Stimulated activated CD4-positive, alpha-beta T cell treated with anti-CD3 and anti-CD28 coated beads, Interleukin-15, amount 100 ng/mL, for 24 hours (primary cell): ENCODE data around the gene VOPP1.
"Not testable (repeated sequence)": the region's sequence is repeated elsewhere in the genome, so short reads cannot be mapped to it uniquely, and the experiment has no call there.

ENCODE experiments used
- DNase-seq: peaks from one replicate; pipeline ENCODE4 v3.0.0-alpha.2; 2020

The VOPP1 gene

GRCh38 chr7:55484834-55485233 lies 87.5 kb downstream of the VOPP1 start:
- no peak for DNase-seq

DNA sequence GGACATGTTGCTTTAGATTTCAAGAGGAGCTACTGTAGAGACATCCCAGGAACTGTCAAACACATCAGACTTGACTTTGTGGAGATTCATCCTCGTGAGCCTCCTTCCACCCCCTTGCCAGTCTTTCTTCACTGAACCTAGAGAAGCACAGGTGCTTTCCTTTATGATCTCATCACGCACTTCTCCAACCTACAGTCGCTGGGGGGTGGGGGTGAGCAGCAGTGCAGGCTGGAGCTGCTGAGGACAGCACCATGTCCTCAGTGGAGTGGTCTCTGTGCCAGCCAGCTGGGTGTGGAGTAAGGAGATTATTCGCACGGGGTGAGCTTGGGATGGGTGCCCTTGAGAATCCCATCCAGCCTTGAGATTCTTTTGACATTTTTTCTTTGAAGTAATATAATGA lies 88.1 kb downstream of the VOPP1 start:
- DNase-seq: peak; percentile 38

DNA sequence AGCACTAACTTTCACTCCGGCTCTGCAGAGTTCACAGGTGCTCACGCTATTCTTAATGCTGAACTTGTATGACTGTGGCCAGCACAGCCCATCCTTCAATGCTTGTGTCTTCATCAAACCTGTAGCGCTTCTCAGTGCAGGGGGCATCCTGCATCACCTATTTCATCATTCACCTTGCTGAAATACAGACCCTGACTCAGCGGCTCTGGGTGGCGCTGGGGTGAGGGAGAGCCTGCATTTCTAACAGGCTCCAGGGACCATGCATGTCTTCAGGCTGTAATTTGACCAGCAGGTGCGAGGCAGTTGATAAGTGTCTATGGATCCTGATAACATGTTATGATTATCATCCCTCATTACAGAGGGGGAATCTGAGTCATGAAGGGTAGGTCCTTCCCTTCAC lies 89.3 kb downstream of the VOPP1 start:
- no peak for DNase-seq

DNA sequence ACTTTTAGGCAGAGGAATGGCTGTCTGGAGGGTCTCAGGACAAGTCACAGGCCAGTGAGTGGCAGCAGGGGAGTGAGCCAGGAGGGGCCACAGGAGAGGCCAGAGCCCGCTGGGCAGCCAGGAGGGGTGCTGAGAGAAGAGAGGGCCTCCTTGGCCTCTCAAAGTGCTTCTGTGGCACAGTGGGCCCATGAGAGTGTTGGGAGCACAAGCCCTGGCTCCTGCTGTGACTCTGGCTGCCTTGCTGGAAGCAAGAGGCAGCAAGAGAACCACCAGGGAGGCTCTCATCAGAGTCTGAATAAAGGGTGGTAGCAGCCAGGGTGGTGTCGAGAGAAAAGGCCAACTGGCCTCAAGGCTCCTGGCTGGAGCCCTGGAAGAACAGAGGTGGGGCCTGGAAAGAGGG lies 91.1 kb downstream of the VOPP1 start:
- no peak for DNase-seq

GRCh38 chr7:55478700-55479099 lies 93.6 kb downstream of the VOPP1 start:
- DNase-seq: no peak

DNA sequence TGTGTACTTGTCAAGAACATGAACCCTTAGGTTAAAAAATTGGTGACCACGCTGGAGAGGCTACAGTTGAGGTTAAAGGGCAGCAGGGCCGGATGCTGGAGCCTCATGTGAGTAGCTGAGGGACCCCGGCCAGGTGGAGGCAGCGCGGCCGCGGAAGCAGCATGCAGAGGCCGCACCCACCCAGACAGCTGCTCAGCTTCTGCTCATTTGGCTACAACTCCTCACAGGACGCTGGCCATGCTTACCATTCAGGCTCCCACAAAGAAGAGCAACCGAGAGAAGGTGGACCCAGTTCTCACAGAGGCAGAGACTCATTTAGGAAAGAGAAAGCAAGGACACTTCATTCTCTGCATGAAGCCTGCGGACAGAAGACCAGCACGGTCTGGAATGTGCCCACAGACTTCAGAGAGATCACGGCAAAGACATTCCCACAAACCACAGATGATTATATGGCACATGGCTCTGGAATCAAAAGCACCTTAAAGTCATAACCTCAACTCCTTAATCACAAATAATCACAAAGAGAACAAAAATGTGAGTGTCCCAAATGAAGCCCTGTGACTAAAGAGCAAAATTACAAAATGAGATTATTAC lies 94.4 kb downstream of the VOPP1 start:
- DNase-seq: no peak

GRCh38 chr7:55476852-55477780 lies 95.2 kb downstream of the VOPP1 start:
- DNase-seq: no peak

DNA sequence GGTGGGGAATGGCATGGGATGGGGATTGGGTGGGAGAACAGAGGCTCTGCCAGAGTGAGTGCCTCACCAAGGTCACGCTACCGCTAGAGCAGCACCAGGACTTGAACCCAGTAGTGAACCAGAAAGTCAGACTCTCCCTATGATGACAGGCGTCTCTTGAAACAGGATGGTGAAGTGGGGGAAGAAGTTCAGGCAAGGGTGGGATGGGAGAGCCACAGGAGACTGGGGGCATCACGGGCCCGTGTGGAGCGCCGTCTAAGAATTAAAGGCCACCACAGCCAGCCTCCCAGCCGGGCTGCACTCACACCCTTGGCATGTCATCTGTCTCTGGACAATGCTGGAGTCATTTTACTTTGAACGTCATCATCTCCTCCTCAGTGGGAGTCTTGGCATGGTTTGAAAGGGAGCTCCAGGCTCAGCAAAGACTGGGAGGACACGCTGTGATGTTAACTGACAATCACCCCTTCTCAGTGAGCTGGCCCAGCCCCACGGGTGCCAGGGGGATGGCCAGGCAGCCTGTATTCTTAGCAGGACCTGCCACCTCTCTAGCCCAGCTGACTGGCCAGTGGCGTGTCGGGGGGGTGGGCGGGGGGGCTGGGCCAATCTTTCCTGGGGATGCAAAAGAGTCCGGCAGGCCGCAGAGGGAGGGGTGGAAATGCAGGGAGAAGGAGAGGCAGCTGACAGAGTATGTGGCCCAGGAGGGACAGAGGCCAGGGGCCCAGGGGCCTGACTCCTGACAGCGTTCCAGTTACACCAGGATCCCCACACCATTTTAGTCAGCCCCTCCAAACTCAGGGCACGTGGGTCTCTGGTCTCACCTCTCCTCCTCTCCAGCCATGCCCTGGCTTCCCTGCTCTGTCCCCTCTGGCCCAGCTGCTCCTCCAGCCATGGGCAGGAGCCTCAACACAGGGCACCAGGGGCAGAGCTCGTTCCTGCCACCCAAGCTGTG lies 96.2 kb downstream of the VOPP1 start:
- DNase-seq: no peak

DNA sequence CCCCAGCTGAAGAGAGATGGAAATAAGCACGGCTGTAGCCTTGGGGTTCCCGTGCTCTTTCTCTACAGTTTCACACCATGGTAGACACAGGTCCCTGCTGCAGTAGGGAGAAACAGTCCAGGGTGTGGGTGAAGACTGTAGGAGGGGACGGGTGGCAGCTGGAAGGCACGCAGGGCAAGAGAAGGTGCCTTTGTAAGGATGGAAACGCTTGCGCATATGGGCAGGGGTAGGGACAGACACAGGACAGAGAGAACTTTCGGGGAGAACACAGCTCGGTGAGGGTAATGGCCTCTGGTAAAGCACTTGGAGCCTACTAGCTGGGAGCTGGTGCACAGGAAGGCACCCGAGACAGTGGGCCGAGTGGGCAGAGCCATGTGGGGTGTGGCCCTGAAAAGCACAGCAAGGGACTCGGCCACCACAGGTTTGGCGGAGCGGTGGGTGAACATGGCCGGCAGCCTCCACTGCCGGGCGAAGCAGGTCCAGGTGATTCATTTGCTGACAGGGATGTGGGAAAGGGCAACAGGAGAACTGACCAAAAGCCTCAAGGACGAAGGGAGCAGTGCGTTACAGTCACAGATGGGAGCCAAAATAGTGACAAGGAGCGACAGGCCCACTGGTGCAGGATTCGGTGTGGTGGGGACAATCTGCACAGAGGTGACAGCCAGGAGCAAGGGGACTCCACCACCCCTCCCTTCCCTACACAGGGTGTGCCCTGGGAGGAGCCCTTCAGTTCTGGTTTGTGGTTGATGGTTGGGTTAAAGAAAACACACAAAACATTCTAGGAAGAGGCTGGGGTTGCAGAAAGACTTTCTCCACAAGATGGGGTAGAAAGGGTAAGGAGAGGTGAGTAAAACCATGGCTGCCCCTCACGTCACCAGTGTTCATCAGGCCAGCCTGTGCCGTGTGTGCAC lies 97.1 kb downstream of the VOPP1 start:
- no peak for DNase-seq

DNA sequence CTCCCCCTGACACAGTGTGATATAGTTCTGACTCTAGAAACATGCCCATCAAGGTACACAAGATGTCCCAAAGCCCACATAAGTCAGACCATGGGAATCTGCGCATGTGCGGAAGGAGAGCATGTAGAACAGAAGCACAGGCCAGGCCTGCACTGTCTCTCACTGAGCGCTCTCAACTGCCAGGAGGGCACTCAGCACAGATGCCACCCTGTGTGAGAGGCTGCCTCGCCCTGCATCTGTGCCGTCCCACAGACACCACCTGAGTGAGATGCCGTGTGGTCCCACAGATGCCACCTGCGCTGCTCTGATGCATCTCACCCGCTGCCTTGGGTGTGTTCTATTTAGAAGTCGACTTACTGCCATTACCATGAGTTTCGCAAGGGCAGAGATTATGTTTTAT lies 98.4 kb downstream of the VOPP1 start:
- no peak for DNase-seq

GRCh38 chr7:55472928-55473725 lies 99.2 kb downstream of the VOPP1 start:
- no peak for DNase-seq

GRCh38 chr7:55472406-55472805 lies 99.9 kb downstream of the VOPP1 start:
- not testable (repeated sequence) for DNase-seq

DNA sequence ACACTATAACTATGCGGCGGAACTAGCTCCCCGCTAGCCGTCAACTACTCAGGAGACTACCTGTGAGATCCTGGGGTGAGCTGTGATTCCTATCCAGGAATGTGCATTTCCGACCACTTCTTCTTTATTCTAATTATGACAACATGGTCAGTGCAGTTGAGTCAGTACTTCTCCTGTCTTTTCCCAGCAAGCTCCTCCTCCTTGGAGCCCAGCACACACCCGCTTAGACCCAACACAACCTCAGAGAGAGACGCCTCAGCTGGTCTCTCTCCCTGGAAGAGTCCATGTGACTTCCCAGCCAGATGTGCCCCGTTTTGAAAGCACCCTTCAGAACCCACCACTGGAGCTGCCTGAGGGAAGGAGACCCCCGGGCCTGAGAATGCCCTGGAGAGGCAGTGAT lies 100.7 kb downstream of the VOPP1 start:
- DNase-seq: not testable (repeated sequence)

GRCh38 chr7:55470261-55470660 lies 102.0 kb downstream of the VOPP1 start:
- DNase-seq: no peak

DNA sequence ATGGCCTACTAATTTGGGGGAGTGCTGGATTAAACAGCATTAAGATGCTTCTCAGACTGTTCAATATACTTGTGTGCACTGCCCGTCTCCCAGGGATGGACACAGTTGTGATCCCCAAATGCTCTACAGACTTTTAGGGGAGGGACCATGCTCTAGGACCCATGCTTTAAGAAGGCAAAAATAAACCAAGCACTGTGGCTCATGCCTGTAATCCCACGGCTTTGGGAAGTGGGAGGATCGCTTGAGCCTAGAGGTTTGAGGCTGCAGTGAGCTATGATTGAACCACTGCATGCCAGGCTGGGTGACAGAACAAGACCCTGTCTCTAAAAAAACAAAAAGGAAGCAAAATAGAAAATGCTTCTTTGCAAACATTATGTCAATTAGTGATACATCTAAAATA lies 102.6 kb downstream of the VOPP1 start:
- DNase-seq: no peak

DNA sequence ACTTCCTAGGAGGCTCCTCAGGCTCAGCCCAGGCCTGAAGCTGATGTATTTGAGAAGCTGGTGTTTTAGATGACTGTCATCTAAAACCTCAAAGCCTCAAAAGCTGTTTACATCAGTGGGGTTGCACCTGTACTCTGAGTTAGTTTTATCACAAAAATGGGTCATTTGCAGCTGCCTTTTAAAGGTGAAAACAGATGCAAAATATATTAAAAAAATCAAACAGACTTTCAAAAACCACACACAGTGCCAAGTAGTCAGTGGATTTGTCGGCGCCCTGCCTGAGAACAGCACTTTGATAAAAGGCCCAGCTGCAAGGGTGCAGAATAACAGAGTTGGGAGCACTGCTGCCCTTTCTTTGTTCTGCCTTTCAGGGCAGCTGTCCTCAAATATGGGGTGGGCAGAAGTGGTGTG lies 103.0 kb downstream of the VOPP1 start:
- no peak for DNase-seq

GRCh38 chr7:55468495-55468894 lies 103.8 kb downstream of the VOPP1 start:
- DNase-seq: no peak

DNA sequence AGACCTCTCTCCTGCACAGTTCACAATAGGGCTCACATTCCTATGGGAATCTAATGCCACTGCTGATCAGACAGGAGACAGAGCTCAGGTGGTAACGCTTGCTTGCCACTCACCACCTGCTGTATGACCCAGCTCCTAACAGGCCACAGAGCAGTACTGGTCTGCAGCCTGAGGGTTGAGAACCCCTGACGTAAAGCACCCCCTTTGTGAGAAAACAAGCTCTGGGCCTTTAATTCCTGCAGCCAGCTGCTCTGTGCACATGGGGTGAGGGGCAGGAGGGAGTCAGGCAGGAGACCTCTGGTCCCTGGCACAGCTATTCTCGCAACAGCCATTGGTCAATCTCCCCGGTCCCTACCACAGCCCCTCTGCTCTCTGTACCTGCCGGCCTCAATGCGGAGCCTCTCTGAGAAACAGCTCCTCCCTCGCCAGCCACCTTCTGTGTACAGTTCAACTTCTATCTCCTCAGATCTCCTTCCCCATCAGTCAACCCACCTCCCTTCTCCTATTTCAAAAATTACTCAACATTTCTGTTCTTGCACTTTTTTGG lies 105.2 kb downstream of the VOPP1 start:
- DNase-seq: no peak

GRCh38 chr7:55465691-55466090 lies 106.6 kb downstream of the VOPP1 start:
- DNase-seq: no peak

DNA sequence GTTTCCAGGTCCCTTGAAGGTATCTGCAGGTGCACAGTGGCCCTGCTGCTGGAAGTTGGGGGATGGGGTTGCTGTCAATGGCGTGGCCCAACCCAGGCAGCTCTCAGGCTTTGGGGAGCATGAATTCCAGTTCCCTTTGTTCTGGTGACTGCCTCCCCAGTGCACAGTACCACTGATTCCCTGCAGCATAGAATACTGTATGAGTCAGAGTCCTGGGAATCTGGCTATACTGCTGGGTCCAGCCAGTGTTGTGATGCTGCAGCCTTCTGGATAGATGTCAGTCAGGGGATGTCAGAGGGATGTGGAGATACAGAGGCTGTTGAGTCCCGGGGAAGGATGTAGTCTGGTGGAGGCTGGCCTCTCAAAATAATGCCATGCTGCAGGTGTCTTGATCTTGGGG lies 107.9 kb downstream of the VOPP1 start:
- DNase-seq: no peak

DNA sequence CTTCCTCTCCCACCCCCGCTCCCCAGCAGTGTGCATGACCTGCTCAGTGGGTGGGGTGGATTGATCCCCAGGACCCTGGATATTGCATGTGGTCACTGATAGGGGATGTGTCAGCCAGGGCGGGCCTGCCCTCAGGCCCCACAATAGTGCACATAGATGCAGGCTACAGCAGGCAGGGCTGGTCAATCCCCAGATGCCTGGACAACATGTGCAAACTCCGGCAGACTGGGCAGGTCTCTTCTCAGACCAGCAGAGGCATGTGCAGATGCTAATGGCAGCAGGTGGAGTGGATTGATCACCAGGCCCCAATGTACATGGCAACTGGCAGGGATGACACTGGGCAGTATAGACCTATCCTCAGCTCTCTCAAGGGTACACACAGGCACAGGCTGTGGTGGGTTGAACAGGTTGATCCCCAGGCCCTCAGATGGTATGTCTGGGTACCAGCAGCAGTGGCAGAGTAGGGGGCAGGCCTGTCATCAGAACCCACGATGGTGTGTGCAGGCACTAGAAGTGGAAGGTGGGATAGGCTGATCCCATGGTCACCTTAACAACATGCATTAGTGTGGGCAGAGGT lies 108.5 kb downstream of the VOPP1 start:
- DNase-seq: no peak
